Gastroesophageal sphincter (tissue), 4 donors: ENCODE data around the gene MKNK2. TPM values are rescaled to one million over a fixed set of nuclear protein-coding genes. Genes with fewer than 3 reads are reported as not detected.

ENCODE experiments used
- ATAC-seq: fragments of 150-250 bp; one replicate; pipeline ENCODE4 v1.9.1; 2016; ENCODE audit warnings: mild to moderate bottlenecking, moderate library complexity
- H3K27ac ChIP-seq, 4 donors: fragments of 200-600 bp; sonication (generic) in 3 of 4; 1 replicate in 3 of 4; 2 replicates in 1 of 4; pipeline ENCODE4 v1.5.1; 2016 to 2019
- H3K27me3 ChIP-seq: fragments of 200-600 bp; sonication (generic); one replicate; pipeline ENCODE4 v1.5.1; 2019
- H3K36me3 ChIP-seq, 2 donors: fragments of 200-600 bp; sonication (generic); one replicate each; pipeline ENCODE4 v1.5.1; 2019; ENCODE audit warnings: control low read depth in 1 of 2
- H3K4me1 ChIP-seq, 3 donors: fragments of 200-600 bp; sonication (generic); 1 replicate in 2 of 3; 2 replicates in 1 of 3; pipeline ENCODE4 v1.5.1; 2016 to 2019; ENCODE audit warnings: control low read depth in 2 of 3
- H3K4me3 ChIP-seq, 2 donors: fragments of 200-600 bp; sonication (generic); one replicate each; pipeline ENCODE4 v1.5.1; 2019; ENCODE audit warnings: mild to moderate bottlenecking in 1 of 2, moderate library complexity in 1 of 2
- H3K9me3 ChIP-seq, 3 donors: fragments of 200-600 bp; sonication (generic); one replicate each; pipeline ENCODE4 v1.5.1; 2017 to 2019; ENCODE audit warnings: control low read depth in 2 of 3
- CTCF ChIP-seq, 4 experiments: fragments of 200-600 bp in 2 of 4; fragments of 450-650 bp in 2 of 4; sonication (generic) in 1 of 4; IDR thresholded peaks; one replicate each; pipeline ENCODE4 v1.5.1; 2017 to 2019; ENCODE audit warnings: antibody characterized with exemption in 4 of 4, mild to moderate bottlenecking in 2 of 4, moderate library complexity in 2 of 4
- EP300 ChIP-seq: sonication (generic); formaldehyde crosslinking; IDR thresholded peaks from one replicate; pipeline ENCODE4 v1.6.1; 2017; ENCODE audit warnings: antibody characterized with exemption, mild to moderate bottlenecking
- POLR2A ChIP-seq, 2 donors: fragments of 450-650 bp; IDR thresholded peaks; one replicate each; pipeline ENCODE4 v1.6.1; 2017; ENCODE audit warnings: antibody characterized with exemption in 2 of 2, mild to moderate bottlenecking in 2 of 2, moderate library complexity in 1 of 2
- POLR2AphosphoS5 ChIP-seq: sonication (generic); formaldehyde crosslinking; IDR thresholded peaks from one replicate; pipeline ENCODE4 v1.6.1; 2017; ENCODE audit warnings: antibody characterized with exemption
- WGBS, 2 donors: methylation state at CpG; one replicate each; pipeline ENCODE4 v1.1.5; 2018; ENCODE audit warnings: low coverage in 1 of 2; 5-methylcytosine and 5-hydroxymethylcytosine counted together
- total RNA-seq, 4 donors: library from RNA; depleted of rRNA; stranded (reverse); fragments of >200 nt; gene quantifications; one replicate each; pipeline ENCODE4 v1.1.0, GENCODE V29; 2016

Gene MKNK2
- total RNA-seq, 4 donors from 2014 or later: 98.4 to 195 (median 173) TPM

- Histone ChIP-seq H3K27ac (peak overlapping the region in 3 of 4 donors; percentile 80 to 100 (median 99)), H3K4me3 (no peak overlapping the region), H3K27me3 (no peaks in the 10 kb centered on the region), H3K9me3 (no peaks in the 10 kb centered on the region), H3K4me1 (peaks cover 0 to 84% (median 57%) of the 10 kb centered on the region in 3 donors), H3K36me3 (peaks cover 0 to 7% of the 10 kb centered on the region in 2 donors)
- WGBS, 2 donors: 90 to 95% methylated on average over 2 to 11 of the region's 24 CpGs
- ATAC-seq: peak; percentile 25
- TF ChIP-seq CTCF (IDR thresholded peaks at IDR 0.05): no peak
- TF ChIP-seq POLR2A (IDR thresholded peaks at IDR 0.05): no peak
- peak; percentile 71 for TF ChIP-seq POLR2AphosphoS5
Observed at GRCh38 chr19:2053601-2054389, 2.8 kb upstream of the MKNK2 start.

- no peaks in the 10 kb centered on the region for H3K27me3 ChIP-seq
- 67 to 71% methylated on average over 3 to 7 of the region's 18 CpGs for WGBS, 2 donors
- peaks cover 9 to 84% (median 68%) of the 10 kb centered on the region in 3 donors for H3K4me1 ChIP-seq
- peak overlapping the region; percentile 70 to 100 (median 99) for H3K27ac ChIP-seq
- peak overlapping the region in 1 of 2 donors; percentile 100 for H3K4me3 ChIP-seq
- TF ChIP-seq POLR2A (IDR thresholded peaks at IDR 0.05) (no peak), EP300 (no peak), POLR2AphosphoS5 (no peak), CTCF (IDR thresholded peaks at IDR 0.05) (no peak)
- no peak for ATAC-seq
- peaks cover 0 to 22% of the 10 kb centered on the region in 2 donors for H3K36me3 ChIP-seq
- H3K9me3 ChIP-seq: no peaks in the 10 kb centered on the region
Observed at GRCh38 chr19:2051773-2052704, 995 bp upstream of the MKNK2 start.

- TF ChIP-seq POLR2A (IDR thresholded peaks at IDR 0.05) (peak in 1 of 2 donors; percentile 9), POLR2AphosphoS5 (no peak)
- no peaks in the 10 kb centered on the region for H3K9me3 ChIP-seq
- peak overlapping the region; percentile 93 to 100 for H3K4me3 ChIP-seq
- peak overlapping the region; percentile 95 to 100 (median 99) for H3K27ac ChIP-seq
- WGBS, 2 donors: no CpG with 5 or more reads among the region's 49 CpGs
- H3K36me3 ChIP-seq: peaks cover 0 to 38% of the 10 kb centered on the region in 2 donors
- no peaks in the 10 kb centered on the region for H3K27me3 ChIP-seq
- peak; percentile 1 for ATAC-seq
- H3K4me1 ChIP-seq: peaks cover 9 to 84% (median 69%) of the 10 kb centered on the region in 3 donors
Observed at GRCh38 chr19:2050349-2050990, 574 bp downstream of the MKNK2 start.

- Histone ChIP-seq H3K36me3 (peaks cover 0 to 44% of the 10 kb centered on the region in 2 donors), H3K4me3 (peak overlapping the region; percentile 93 to 100), H3K27me3 (no peaks in the 10 kb centered on the region), H3K9me3 (no peaks in the 10 kb centered on the region), H3K4me1 (peaks cover 9 to 84% (median 71%) of the 10 kb centered on the region in 3 donors), H3K27ac (peak overlapping the region; percentile 95 to 100 (median 99))
- no CpG with 5 or more reads among the region's 16 CpGs for WGBS, 2 donors
- TF ChIP-seq POLR2A (IDR thresholded peaks at IDR 0.05) (peak; percentile 73 to 81), EP300 (no peak), CTCF (IDR thresholded peaks at IDR 0.05) (no peak), POLR2AphosphoS5 (peak; percentile 80)
- peak; percentile 67 for ATAC-seq
Observed at GRCh38 chr19:2049741-2050348, 1.2 kb downstream of the MKNK2 start.
